HepG2 (cell line): ENCODE data around the gene FITM1. TPM values are rescaled to one million over a fixed set of nuclear protein-coding genes. Genes with fewer than 3 reads are reported as not detected.

Experiments
- BORCS8-MEF2B ChIP-seq: sonication (generic); formaldehyde crosslinking; IDR thresholded peaks from 2 replicates; pipeline ENCODE4 v1.8.0; 2022; ENCODE audit warnings: mild to moderate bottlenecking, missing genetic modification reagents
- CSRNP2 ChIP-seq: sonication (generic); formaldehyde crosslinking; conservative IDR thresholded peaks from 2 replicates; pipeline ENCODE4 v1.8.0; 2022; ENCODE audit warnings: low read depth, missing genetic modification reagents
- GMEB2 ChIP-seq: IDR thresholded peaks from 2 replicates; pipeline ENCODE4 v1.6.1; 2016; ENCODE audit warnings: missing biosample characterization, missing genetic modification reagents, low read depth
- HMG20A ChIP-seq: IDR thresholded peaks from 2 replicates; pipeline ENCODE4 v1.6.1; 2016; ENCODE audit warnings: borderline replicate concordance
- IKZF1 ChIP-seq: fragments of 450-650 bp; IDR thresholded peaks from 2 replicates; pipeline ENCODE4 v1.7.1; 2016
- KDM3A ChIP-seq: IDR thresholded peaks from 2 replicates; pipeline ENCODE4 v1.6.1; 2018; ENCODE audit warnings: low read depth, missing compliant biosample characterization
- KDM5A ChIP-seq: fragments of 200-600 bp; sonication (generic); IDR thresholded peaks from 2 replicates; pipeline ENCODE4 v1.7.0; 2018; ENCODE audit warnings: antibody characterized with exemption, mild to moderate bottlenecking, low read length, borderline replicate concordance
- KLF11 ChIP-seq: IDR thresholded peaks from 2 replicates; pipeline ENCODE4 v1.6.1; 2016; ENCODE audit warnings: missing compliant biosample characterization
- NCOA1 ChIP-seq: sonication (generic); formaldehyde crosslinking; IDR thresholded peaks from 2 replicates; pipeline ENCODE4 v1.9.0; 2021; ENCODE audit warnings: missing genetic modification reagents
- PRDM4 ChIP-seq: sonication (generic); formaldehyde crosslinking; IDR thresholded peaks from 2 replicates; pipeline ENCODE4 v1.9.0; 2021; ENCODE audit warnings: missing genetic modification reagents, borderline replicate concordance
- SOX5 ChIP-seq: IDR thresholded peaks from 2 replicates; pipeline ENCODE4 v1.6.1; 2016; ENCODE audit warnings: borderline replicate concordance
- TCF12 ChIP-seq, 2 experiments: fragments of 450-650 bp in 1 of 2; sonication (generic) in 1 of 2; formaldehyde crosslinking in 1 of 2; IDR thresholded peaks; 2 replicates each; pipeline versions ENCODE4 v1.6.1 to v1.8.0; 2017 to 2022; ENCODE audit warnings: antibody characterized with exemption in 1 of 2, mild to moderate bottlenecking in 1 of 2, missing genetic modification reagents in 1 of 2, moderate library complexity in 1 of 2
- ZFP37 ChIP-seq: sonication (generic); formaldehyde crosslinking; IDR thresholded peaks from 2 replicates; pipeline ENCODE4 v1.4.0; 2020; ENCODE audit warnings: missing genetic modification reagents, borderline replicate concordance
- ZFP62 ChIP-seq: sonication (generic); formaldehyde crosslinking; IDR thresholded peaks from 2 replicates; pipeline ENCODE4 v1.4.0; 2020; ENCODE audit warnings: missing genetic modification reagents
- ZNF12 ChIP-seq: sonication (generic); formaldehyde crosslinking; IDR thresholded peaks from 2 replicates; pipeline ENCODE4 v1.5.0; 2020; ENCODE audit warnings: missing genetic modification reagents
- ZNF232 ChIP-seq: sonication (generic); formaldehyde crosslinking; IDR thresholded peaks from 2 replicates; pipeline ENCODE4 v1.4.0; 2020; ENCODE audit warnings: missing genetic modification reagents, borderline replicate concordance
- ZNF335 ChIP-seq: sonication (generic); formaldehyde crosslinking; IDR thresholded peaks from 2 replicates; pipeline ENCODE4 v1.4.0; 2020; ENCODE audit warnings: missing genetic modification reagents
- ZNF530 ChIP-seq: sonication (generic); formaldehyde crosslinking; IDR thresholded peaks from 2 replicates; pipeline ENCODE4 v1.5.0; 2020; ENCODE audit warnings: low read depth, mild to moderate bottlenecking, missing genetic modification reagents
- ZNF563 ChIP-seq: sonication (generic); formaldehyde crosslinking; IDR thresholded peaks from 2 replicates; pipeline ENCODE4 v1.8.0; 2022; ENCODE audit warnings: mild to moderate bottlenecking, moderate library complexity, missing genetic modification reagents
- ZNF652 ChIP-seq: IDR thresholded peaks from 2 replicates; pipeline ENCODE4 v1.6.1; 2016; ENCODE audit warnings: low read depth, borderline replicate concordance
- ZNF747 ChIP-seq: sonication (generic); formaldehyde crosslinking; IDR thresholded peaks from 2 replicates; pipeline ENCODE4 v1.8.1; 2023; ENCODE audit warnings: missing genetic modification reagents, mild to moderate bottlenecking, borderline replicate concordance
- ZNF841 ChIP-seq: sonication (generic); formaldehyde crosslinking; IDR thresholded peaks from 2 replicates; pipeline ENCODE4 v1.8.1; 2023; ENCODE audit warnings: missing genetic modification reagents, borderline replicate concordance
- ZNF879 ChIP-seq: sonication (generic); formaldehyde crosslinking; IDR thresholded peaks from 2 replicates; pipeline ENCODE4 v1.8.1; 2023; ENCODE audit warnings: missing genetic modification reagents
- polyA plus RNA-seq, 8 experiments: library from polyadenylated mRNA; depleted of rRNA in 3 of 8; stranded (reverse) in 7 of 8; unstranded in 1 of 8; fragments of >200 nt; fragmentation: Illumina TruSeq in 4 of 8; extraction: Trizol in 4 of 8; gene quantifications; 2 replicates each; pipeline versions ENCODE4 v1.2.1 to v1.2.3, GENCODE V29; 2011 to 2016; ENCODE audit warnings: low read depth in 4 of 8, missing spikeins in 1 of 8, mixed read lengths in 1 of 8; ENCODE audit not compliant: insufficient read depth in 1 of 8
- total RNA-seq, 5 experiments: library from RNA; depleted of rRNA; stranded (reverse); fragments of >200 nt; fragmentation: Illumina TruSeq; extraction: Trizol; gene quantifications; 2 replicates each; pipeline ENCODE4 v1.2.3, GENCODE V29; 2016; ENCODE audit warnings: low read depth in 1 of 5

Gene FITM1
- total and polyA plus RNA-seq, 2 of the 13 experiments (the other 11 are each of a cell fraction or from before 2014, with no cell fraction given), result 2.7 to 5.8 TPM

- TF ChIP-seq ZFP62, result 0 out of 2 replicates have a peak, but pooled peaks have one; percentile 38
- peak; percentile 83 for TF ChIP-seq ZNF652
- peak; percentile 74 for TF ChIP-seq HMG20A (CRISPR knock-in tag)
- TF ChIP-seq IKZF1, result no peak
- peak; percentile 99; the same call in 1 of the 2 replicates for TF ChIP-seq KLF11
- peak; percentile 70; the same call in 1 of the 2 replicates for TF ChIP-seq ZFP37 (CRISPR knock-in tag)
- TF ChIP-seq ZNF12 (CRISPR knock-in tag), result peak; percentile 70; the same call in 1 of the 2 replicates
- peak; percentile 99 for TF ChIP-seq KDM3A (CRISPR knock-in tag)
- no peak for TF ChIP-seq NCOA1
- TF ChIP-seq BORCS8-MEF2B (CRISPR knock-in tag), result peak; percentile 94
- no peak for TF ChIP-seq TCF12 (IDR thresholded peaks at IDR 0.05)
- TF ChIP-seq TCF12 (CRISPR knock-in tag; IDR thresholded peaks at IDR 0.05), result peak; percentile 93
- TF ChIP-seq GMEB2, result peak; percentile 68; the same call in 1 of the 2 replicates
- TF ChIP-seq KDM5A, result peak; percentile 58; the same call in 1 of the 2 replicates
- TF ChIP-seq SOX5 (CRISPR knock-in tag), result peak; percentile 94
- no peak; the same call in 1 of the 2 replicates for TF ChIP-seq ZNF563 (CRISPR knock-in tag)
- no peak for TF ChIP-seq ZNF841 (CRISPR knock-in tag)
- peak; percentile 53; the same call in 1 of the 2 replicates for TF ChIP-seq PRDM4 (CRISPR knock-in tag)
- TF ChIP-seq ZNF232 (CRISPR knock-in tag), result peak; percentile 97
- TF ChIP-seq ZNF747 (CRISPR knock-in tag), result peak; percentile 99
- TF ChIP-seq CSRNP2, result no peak
- TF ChIP-seq ZNF879 (CRISPR knock-in tag), result peak; percentile 68; the same call in 1 of the 2 replicates
- TF ChIP-seq ZNF530, result no peak
- TF ChIP-seq ZNF335 (CRISPR knock-in tag), result peak; percentile 98
These were observed 30.7 kb downstream of the FITM1 start, which contains the start of gene IRF9 (continued) for GRCh38 chr14:24160850-24161804.
